ENCODE measurements around the gene SMYD3. TPM values are rescaled to one million over a fixed set of nuclear protein-coding genes. Genes with fewer than 3 reads are reported as not detected.

SMYD3 gene
- total and polyA plus RNA-seq, 9 of the 15 experiments (the other 6 are each of a cell fraction or from before 2014, with no cell fraction given) = 128 to 440 (median 197) TPM

DNA sequence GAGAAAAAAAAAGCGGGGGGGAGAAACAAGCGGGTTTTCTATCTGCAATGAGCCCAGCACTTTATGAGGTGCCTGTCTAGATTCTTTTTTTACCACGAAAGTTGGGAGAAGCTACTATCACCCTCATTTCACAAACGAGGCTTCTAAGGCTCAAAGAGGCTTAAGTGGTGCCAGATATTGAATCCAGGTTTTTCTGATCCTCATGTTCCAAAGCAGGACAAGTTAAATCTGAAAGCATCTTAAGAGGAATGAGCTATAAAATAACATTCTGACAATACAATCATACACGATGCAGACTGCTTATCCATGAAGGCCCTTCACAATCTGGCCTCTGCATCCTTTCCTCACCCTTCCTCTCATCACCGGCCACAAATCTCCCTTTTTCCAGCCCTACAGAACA lies 549.1 kb downstream of the SMYD3 start:
- Histone ChIP-seq H3K4me2 (ENCODE audit: insufficient read depth, low read length) (no peak overlapping the region), H3K79me2 (ENCODE audit: control insufficient read depth, insufficient read depth, low read length) (peaks cover 94% of the 10 kb centered on the region), H3K9ac (ENCODE audit: insufficient read depth in 1 of 2, low read depth in 2 of 2, low read length in 2 of 2) (no peak overlapping the region), H3K27me3 (ENCODE audit: control insufficient read depth in 2 of 2, insufficient read depth in 2 of 2, low read length in 2 of 2) (no peaks in the 10 kb centered on the region), H3K27ac (ENCODE audit: extremely low read depth, low read depth, low read length) (no peak overlapping the region), H3K9me1 (ENCODE audit: control insufficient read depth, insufficient read depth, low read length) (peaks cover 3% of the 10 kb centered on the region), H3K36me3 (ENCODE audit: control insufficient read depth, insufficient read depth, low read length) (peaks cover 32% of the 10 kb centered on the region), H3K9me3 (replicated peaks; ENCODE audit: control insufficient read depth, insufficient read depth, low read depth, low read length) (no peaks in the 10 kb centered on the region), H2AFZ (ENCODE audit: low read depth, low read length) (no peak overlapping the region), H4K20me1 (replicated peaks; ENCODE audit: control insufficient read depth, insufficient read depth, low read length) (peaks cover 3% of the 10 kb centered on the region; the same call in 1 of the 2 replicates), H3K4me1 (replicated peaks in 1 of 2; ENCODE audit: control insufficient read depth in 2 of 2, insufficient read depth in 2 of 2, low read length in 2 of 2) (peaks cover 12 to 38% of the 10 kb centered on the region in 2 experiments), H3K4me3 (no peak overlapping the region)
- ATAC-seq (no peak), FAIRE-seq (no peak), DNase-seq (ENCODE audit: extremely low read depth in 1 of 4, low spot score in 3 of 4) (no peak)
- ChIA-PET CTCF (ENCODE audit: low intra/inter-chr PET ratio) (no interaction called here), POLR2A (interaction anchor here (0.8 to 2.9 kb wide), 4 partner anchors 10 to 198 kb away, joined by 3 to 13 read pairs (median 4); no protein-coding TSS in a partner anchor)
- intact Hi-C loops (cut with micrococcal nuclease) (no loop called here), in situ Hi-C loops (cut with MboI) (no loop called here)
- 61% methylated on average over 6 of the region's 6 CpGs for whole genome bisulfite sequencing (ENCODE audit: insufficient coverage, low coverage, missing lambda C conversion rate)
- BruUV-seq (replicated peaks) = no TSS peak
- TF ChIP-seq, protein P1, sequence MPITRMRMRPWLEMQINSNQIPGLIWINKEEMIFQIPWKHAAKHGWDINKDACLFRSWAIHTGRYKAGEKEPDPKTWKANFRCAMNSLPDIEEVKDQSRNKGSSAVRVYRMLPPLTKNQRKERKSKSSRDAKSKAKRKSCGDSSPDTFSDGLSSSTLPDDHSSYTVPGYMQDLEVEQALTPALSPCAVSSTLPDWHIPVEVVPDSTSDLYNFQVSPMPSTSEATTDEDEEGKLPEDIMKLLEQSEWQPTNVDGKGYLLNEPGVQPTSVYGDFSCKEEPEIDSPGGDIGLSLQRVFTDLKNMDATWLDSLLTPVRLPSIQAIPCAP (CRISPR knock-in tag; IDR thresholded peaks at IDR 0.05; ENCODE audit: borderline replicate concordance) = no peak
- no peak for TF ChIP-seq FOXP1 (CRISPR knock-in tag; IDR thresholded peaks at IDR 0.05)
- TF ChIP-seq SP2 (IDR thresholded peaks at IDR 0.05; ENCODE audit: extremely low read depth, low read depth, low read length, poor library complexity, severe bottlenecking) = no peak
- no peak for TF ChIP-seq ZNF57 (CRISPR knock-in tag; IDR thresholded peaks at IDR 0.05)
- no peak for TF ChIP-seq CREB1 (IDR thresholded peaks at IDR 0.05)
- TF ChIP-seq CREB1 (CRISPR knock-in tag; IDR thresholded peaks at IDR 0.05) = no peak
- no peak for TF ChIP-seq RFX7 (CRISPR knock-in tag; IDR thresholded peaks at IDR 0.05)
- TF ChIP-seq, protein P2, sequence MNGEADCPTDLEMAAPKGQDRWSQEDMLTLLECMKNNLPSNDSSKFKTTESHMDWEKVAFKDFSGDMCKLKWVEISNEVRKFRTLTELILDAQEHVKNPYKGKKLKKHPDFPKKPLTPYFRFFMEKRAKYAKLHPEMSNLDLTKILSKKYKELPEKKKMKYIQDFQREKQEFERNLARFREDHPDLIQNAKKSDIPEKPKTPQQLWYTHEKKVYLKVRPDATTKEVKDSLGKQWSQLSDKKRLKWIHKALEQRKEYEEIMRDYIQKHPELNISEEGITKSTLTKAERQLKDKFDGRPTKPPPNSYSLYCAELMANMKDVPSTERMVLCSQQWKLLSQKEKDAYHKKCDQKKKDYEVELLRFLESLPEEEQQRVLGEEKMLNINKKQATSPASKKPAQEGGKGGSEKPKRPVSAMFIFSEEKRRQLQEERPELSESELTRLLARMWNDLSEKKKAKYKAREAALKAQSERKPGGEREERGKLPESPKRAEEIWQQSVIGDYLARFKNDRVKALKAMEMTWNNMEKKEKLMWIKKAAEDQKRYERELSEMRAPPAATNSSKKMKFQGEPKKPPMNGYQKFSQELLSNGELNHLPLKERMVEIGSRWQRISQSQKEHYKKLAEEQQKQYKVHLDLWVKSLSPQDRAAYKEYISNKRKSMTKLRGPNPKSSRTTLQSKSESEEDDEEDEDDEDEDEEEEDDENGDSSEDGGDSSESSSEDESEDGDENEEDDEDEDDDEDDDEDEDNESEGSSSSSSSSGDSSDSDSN (IDR thresholded peaks at IDR 0.05; ENCODE audit: borderline replicate concordance in 1 of 2, low read depth in 2 of 2, low read length in 2 of 2) = no peak
- no peak for TF ChIP-seq NFATC3 (IDR thresholded peaks at IDR 0.05)
- TF ChIP-seq FOXA1 (IDR thresholded peaks at IDR 0.05; ENCODE audit: borderline replicate concordance) = no peak
- TF ChIP-seq U2AF1 (optimal IDR thresholded peaks at IDR 0.05; ENCODE audit: low read depth, low read length) = no peak

All from K562 (cell line).